Fibroblast of villous mesenchyme (primary cell): ENCODE data around the gene TNN. TPM values are rescaled to one million over a fixed set of nuclear protein-coding genes. Genes with fewer than 3 reads are reported as not detected.

Experiments used
- DNase-seq: peaks from one replicate; pipeline ENCODE4 v3.0.0-alpha.2; 2010; ENCODE audit warnings: low read depth
- H3K4me3 ChIP-seq: 2 replicates; pipeline ENCODE4 v1.5.1; 2011; ENCODE audit warnings: low read depth, mild to moderate bottlenecking, low read length
- total RNA-seq: library from RNA; depleted of rRNA; stranded (reverse); fragments of >200 nt; gene quantifications from 2 replicates; pipeline ENCODE4 v1.2.3, GENCODE V29; 2012
- TF ChIP-seq, protein P1 (sequence below): IDR thresholded peaks from 2 replicates; pipeline ENCODE4 v1.5.1; 2012; ENCODE audit warnings: low read depth, mild to moderate bottlenecking, low read length; ENCODE audit not compliant: insufficient read depth

TNN gene
- total RNA-seq, 1 donor, result not detected

DNA sequence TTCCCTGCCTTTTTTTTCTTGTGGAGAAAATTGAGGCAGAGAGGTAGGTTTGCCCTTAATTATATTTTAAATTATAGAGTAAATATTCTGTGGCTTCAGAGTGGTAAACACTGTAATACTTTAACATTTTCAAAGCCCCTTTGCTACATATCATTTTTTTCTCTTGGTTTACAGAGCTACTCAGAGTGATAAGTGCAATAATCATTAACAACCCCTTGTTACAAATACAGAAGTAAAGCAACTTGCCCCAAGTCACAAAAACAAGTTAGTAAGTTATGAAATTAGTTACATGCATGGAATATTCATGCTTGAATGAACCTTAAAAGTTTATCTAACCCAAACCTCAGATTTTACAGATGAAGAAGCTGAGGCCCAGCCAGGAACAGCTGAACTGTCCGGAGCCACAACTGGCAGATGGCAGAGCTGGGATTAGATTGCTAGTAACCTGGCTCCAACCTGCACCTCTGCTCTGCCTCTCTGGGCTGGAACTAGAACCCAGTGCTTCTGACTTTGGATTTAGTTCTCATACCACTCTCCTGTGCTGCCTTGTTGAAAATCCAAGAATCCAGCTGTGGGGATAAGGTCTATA, 48.7 kb downstream of the TNN start:
- DNase-seq, result no peak
- no peak overlapping the region for H3K4me3 ChIP-seq
- TF ChIP-seq, protein P1, sequence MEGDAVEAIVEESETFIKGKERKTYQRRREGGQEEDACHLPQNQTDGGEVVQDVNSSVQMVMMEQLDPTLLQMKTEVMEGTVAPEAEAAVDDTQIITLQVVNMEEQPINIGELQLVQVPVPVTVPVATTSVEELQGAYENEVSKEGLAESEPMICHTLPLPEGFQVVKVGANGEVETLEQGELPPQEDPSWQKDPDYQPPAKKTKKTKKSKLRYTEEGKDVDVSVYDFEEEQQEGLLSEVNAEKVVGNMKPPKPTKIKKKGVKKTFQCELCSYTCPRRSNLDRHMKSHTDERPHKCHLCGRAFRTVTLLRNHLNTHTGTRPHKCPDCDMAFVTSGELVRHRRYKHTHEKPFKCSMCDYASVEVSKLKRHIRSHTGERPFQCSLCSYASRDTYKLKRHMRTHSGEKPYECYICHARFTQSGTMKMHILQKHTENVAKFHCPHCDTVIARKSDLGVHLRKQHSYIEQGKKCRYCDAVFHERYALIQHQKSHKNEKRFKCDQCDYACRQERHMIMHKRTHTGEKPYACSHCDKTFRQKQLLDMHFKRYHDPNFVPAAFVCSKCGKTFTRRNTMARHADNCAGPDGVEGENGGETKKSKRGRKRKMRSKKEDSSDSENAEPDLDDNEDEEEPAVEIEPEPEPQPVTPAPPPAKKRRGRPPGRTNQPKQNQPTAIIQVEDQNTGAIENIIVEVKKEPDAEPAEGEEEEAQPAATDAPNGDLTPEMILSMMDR, result no peak

- no peak overlapping the region for H3K4me3 ChIP-seq
- DNase-seq, result no peak
- TF ChIP-seq, protein P1, result no peak
Observed at GRCh38 chr1:175116903-175117302, 49.3 kb downstream of the TNN start.

DNA sequence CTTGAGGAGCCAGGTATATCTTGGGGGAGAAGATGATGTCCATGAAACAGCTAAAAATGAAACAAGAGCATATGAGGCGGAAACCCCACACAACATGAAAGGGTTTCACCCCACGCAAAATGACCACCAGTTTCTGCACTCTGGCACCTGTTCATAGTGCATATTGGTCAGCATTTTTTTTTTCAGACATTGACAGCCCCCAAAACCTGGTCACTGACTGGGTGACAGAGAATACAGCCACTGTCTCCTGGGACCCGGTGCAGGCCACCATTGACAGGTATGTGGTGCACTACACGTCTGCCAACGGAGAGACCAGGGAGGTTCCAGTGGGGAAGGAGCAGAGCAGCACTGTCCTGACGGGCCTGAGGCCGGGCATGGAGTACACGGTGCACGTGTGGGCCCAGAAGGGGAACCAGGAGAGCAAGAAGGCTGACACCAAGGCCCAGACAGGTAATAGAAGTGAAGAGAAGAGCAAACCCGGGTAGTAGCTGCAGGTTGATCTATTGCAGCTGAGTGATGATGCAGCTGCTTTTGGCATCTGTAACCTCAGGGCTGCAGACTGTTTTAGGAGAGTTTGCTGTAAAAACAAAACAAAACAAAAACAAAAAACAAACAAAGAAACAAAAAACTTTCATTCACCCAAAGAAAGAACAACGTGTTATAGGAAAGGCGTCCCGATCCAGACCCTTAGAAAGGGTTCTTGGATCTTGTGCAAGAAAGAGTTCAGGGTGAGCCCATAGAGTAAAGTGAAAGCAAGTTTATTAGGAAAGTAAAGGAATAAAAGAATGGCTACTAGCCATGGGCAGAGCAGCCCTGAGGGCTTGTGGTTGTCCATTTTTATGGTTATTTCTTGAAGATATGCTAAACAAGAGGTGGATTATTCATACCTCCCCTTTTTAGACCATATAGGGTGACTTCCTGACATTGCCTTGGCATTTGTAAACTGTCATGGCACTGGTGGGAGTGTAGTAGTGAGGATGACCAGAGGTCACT, 51.0 kb downstream of the TNN start:
- DNase-seq, result peak; percentile 38
- TF ChIP-seq, protein P1, result no peak
- H3K4me3 ChIP-seq, result no peak overlapping the region

GRCh38 chr1:175120511-175120910, 52.9 kb downstream of the TNN start:
- H3K4me3 ChIP-seq, result no peak overlapping the region
- TF ChIP-seq, protein P1, result no peak
- no peak for DNase-seq

- no peak overlapping the region for H3K4me3 ChIP-seq
- DNase-seq, result peak; percentile 28
- TF ChIP-seq, protein P1, result no peak
Observed at GRCh38 chr1:175124861-175125260, 57.2 kb downstream of the TNN start.

- no peak overlapping the region for H3K4me3 ChIP-seq
- TF ChIP-seq, protein P1, result no peak
- no peak for DNase-seq
Observed at GRCh38 chr1:175126347-175126746, 58.7 kb downstream of the TNN start.
